Vagina (tissue), 2 donors: ENCODE results near the gene REPS2. TPM values are rescaled to one million over a fixed set of nuclear protein-coding genes. Genes with fewer than 3 reads are reported as not detected.

Source experiments
- DNase-seq, 2 donors: peaks; one replicate each; pipeline ENCODE4 v3.0.0-alpha.2; 2017; ENCODE audit errors: extremely low spot score in 2 of 2
- H3K27ac ChIP-seq: fragments of 200-600 bp; sonication (generic); one replicate; pipeline ENCODE4 v1.5.1; 2019
- H3K27me3 ChIP-seq: fragments of 200-600 bp; sonication (generic); one replicate; pipeline ENCODE4 v1.5.1; 2019
- H3K36me3 ChIP-seq, 2 donors: fragments of 200-600 bp; sonication (generic); one replicate each; pipeline ENCODE4 v1.5.1; 2017 to 2019
- H3K4me1 ChIP-seq: fragments of 200-600 bp; sonication (generic); one replicate; pipeline ENCODE4 v1.5.1; 2019
- H3K4me3 ChIP-seq, 2 donors: fragments of 200-600 bp; sonication (generic); 1 replicate in 1 of 2; 2 replicates in 1 of 2; pipeline ENCODE4 v1.5.1; 2016 to 2019
- H3K9me3 ChIP-seq: fragments of 200-600 bp; sonication (generic); one replicate; pipeline ENCODE4 v1.5.1; 2019
- POLR2A ChIP-seq, 2 donors: fragments of 450-650 bp; IDR thresholded peaks; one replicate each; pipeline ENCODE4 v1.6.1; 2017; ENCODE audit warnings: antibody characterized with exemption in 2 of 2, mild to moderate bottlenecking in 2 of 2, moderate library complexity in 2 of 2
- POLR2AphosphoS5 ChIP-seq, 2 donors: sonication (generic); formaldehyde crosslinking; IDR thresholded peaks; one replicate each; pipeline ENCODE4 v1.9.0; 2017; ENCODE audit warnings: antibody characterized with exemption in 2 of 2, mild to moderate bottlenecking in 2 of 2, low read depth in 1 of 2; ENCODE audit not compliant: insufficient read depth in 1 of 2
- intact Hi-C: fragments of 100-400 bp; cut with DNase I; formaldehyde crosslinking; loops from one replicate; pipeline ENCODE4 v1.15.1; 2023
- total RNA-seq: library from RNA; depleted of rRNA; stranded (reverse); fragments of >200 nt; gene quantifications from one replicate; pipeline ENCODE4 v1.2.3, GENCODE V29; 2016
- TF ChIP-seq, protein P1 (sequence below), 3 experiments: fragments of 450-650 bp in 2 of 3; fragments of 200-600 bp in 1 of 3; sonication (generic) in 1 of 3; IDR thresholded peaks; one replicate each; pipeline ENCODE4 v1.5.1; 2017 to 2019; ENCODE audit warnings: antibody characterized with exemption in 3 of 3, mild to moderate bottlenecking in 2 of 3, moderate library complexity in 2 of 3

Gene REPS2
- total RNA-seq, 1 donor from 2014 or later = 10.8 TPM

DNA sequence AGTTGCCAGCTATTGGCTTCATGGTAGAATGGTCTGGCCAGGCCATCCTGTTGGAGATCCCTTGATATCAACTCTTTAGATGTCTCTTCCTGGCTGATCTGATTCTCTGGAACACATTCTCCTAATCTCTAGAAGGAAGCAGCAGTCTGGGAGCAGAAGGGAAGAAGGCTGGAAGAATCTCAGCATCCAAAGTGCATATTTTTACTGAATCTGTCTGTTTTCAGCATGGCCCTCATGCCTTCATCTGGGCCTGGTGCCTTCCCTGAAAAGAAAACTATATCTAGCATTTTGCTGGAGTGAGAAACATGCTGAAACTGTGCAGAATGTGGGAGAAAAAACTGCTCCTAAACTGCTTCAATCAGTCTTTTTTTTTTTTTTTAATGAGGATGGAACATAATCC lies 148.7 kb downstream of the REPS2 start:
- TF ChIP-seq POLR2AphosphoS5 (IDR thresholded peaks at IDR 0.05; ENCODE audit: insufficient read depth in 1 of 2, low read depth in 1 of 2) (no peak), POLR2A (IDR thresholded peaks at IDR 0.05) (no peak)
- TF ChIP-seq, protein P1, sequence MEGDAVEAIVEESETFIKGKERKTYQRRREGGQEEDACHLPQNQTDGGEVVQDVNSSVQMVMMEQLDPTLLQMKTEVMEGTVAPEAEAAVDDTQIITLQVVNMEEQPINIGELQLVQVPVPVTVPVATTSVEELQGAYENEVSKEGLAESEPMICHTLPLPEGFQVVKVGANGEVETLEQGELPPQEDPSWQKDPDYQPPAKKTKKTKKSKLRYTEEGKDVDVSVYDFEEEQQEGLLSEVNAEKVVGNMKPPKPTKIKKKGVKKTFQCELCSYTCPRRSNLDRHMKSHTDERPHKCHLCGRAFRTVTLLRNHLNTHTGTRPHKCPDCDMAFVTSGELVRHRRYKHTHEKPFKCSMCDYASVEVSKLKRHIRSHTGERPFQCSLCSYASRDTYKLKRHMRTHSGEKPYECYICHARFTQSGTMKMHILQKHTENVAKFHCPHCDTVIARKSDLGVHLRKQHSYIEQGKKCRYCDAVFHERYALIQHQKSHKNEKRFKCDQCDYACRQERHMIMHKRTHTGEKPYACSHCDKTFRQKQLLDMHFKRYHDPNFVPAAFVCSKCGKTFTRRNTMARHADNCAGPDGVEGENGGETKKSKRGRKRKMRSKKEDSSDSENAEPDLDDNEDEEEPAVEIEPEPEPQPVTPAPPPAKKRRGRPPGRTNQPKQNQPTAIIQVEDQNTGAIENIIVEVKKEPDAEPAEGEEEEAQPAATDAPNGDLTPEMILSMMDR (IDR thresholded peaks at IDR 0.05) = no peak

DNA sequence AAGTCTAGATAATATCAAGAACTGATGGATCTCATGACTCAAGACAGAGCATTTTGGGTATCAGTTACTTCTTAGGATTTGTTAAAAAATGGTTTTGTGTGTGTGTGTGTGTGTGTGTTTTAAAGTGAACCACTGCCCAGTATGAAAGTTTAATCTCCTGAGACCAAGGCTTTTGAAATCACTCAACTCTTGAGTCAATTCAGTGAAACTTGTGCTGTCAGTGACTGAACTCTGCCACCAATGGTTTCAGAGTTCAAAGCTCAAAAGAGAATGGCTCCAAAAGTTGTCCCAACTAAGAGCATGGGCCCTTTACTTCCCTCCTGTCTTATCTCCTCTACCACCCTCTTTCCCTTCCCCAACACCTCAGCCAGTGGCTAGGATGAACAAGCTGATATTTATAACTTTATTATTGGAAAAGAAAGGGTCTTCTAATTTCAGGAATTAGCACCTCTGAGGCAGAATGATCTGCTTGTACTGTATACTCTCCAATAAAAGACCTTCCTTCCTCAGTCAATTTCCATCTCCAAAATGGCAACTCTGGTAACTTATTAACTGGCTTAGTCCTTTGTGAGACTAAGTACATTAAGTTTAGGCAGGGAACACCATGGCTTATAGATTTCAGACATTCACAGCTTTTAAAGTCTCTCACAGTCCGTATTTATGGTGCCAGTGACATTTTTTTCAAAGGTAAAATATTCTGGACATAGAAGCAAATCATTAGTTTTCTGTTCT lies 152.2 kb downstream of the REPS2 start:
- TF ChIP-seq, protein P1 (IDR thresholded peaks at IDR 0.05) = no peak
- TF ChIP-seq POLR2A (IDR thresholded peaks at IDR 0.05) (no peak), POLR2AphosphoS5 (IDR thresholded peaks at IDR 0.05; ENCODE audit: insufficient read depth in 1 of 2, low read depth in 1 of 2) (no peak)
- no peak overlapping the region for H3K4me3 ChIP-seq
- no peaks in the 10 kb centered on the region for H3K9me3 ChIP-seq
- no peak for DNase-seq
- no peaks in the 10 kb centered on the region for H3K4me1 ChIP-seq
- H3K36me3 ChIP-seq = no peaks in the 10 kb centered on the region
- H3K27me3 ChIP-seq = no peaks in the 10 kb centered on the region
- H3K27ac ChIP-seq = no peak overlapping the region
- intact Hi-C loops = no loop called here

More for the DNA sequence above, 148.7 kb downstream of the REPS2 start:
- Histone ChIP-seq H3K9me3 (no peaks in the 10 kb centered on the region), H3K27ac (no peak overlapping the region), H3K4me3 (no peak overlapping the region), H3K27me3 (no peaks in the 10 kb centered on the region), H3K36me3 (no peaks in the 10 kb centered on the region), H3K4me1 (no peaks in the 10 kb centered on the region)
- intact Hi-C loops = no loop called here
- DNase-seq = no peak

DNA sequence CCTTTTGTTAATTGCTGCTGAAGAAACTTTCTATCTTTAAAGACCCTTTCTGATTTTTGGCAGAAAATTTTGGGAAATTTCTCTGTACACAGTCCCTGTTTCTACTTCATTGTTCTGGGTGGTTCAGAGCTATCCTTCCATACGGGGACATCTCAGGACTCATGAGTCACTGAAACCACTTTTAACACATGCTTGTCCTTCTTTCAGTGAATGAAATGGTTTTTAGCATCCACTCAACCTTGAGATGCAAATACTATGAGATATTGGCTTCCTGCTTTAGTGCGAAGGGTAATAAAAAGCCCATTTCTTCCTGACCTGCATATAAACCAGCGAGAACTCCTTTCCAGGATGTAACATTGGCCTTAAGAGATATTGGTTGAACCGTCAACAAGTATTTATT lies 158.0 kb downstream of the REPS2 start:
- H3K4me3 ChIP-seq = no peak overlapping the region
- intact Hi-C loops = no loop called here
- no peaks in the 10 kb centered on the region for H3K36me3 ChIP-seq
- no peak for TF ChIP-seq POLR2AphosphoS5 (IDR thresholded peaks at IDR 0.05; ENCODE audit: insufficient read depth in 1 of 2, low read depth in 1 of 2)
- TF ChIP-seq, protein P1 (IDR thresholded peaks at IDR 0.05) = no peak
- no peak for TF ChIP-seq POLR2A (IDR thresholded peaks at IDR 0.05)
- H3K27me3 ChIP-seq = no peaks in the 10 kb centered on the region
- DNase-seq = no peak
- no peaks in the 10 kb centered on the region for H3K9me3 ChIP-seq
- H3K4me1 ChIP-seq = no peaks in the 10 kb centered on the region
- H3K27ac ChIP-seq = no peak overlapping the region

DNA sequence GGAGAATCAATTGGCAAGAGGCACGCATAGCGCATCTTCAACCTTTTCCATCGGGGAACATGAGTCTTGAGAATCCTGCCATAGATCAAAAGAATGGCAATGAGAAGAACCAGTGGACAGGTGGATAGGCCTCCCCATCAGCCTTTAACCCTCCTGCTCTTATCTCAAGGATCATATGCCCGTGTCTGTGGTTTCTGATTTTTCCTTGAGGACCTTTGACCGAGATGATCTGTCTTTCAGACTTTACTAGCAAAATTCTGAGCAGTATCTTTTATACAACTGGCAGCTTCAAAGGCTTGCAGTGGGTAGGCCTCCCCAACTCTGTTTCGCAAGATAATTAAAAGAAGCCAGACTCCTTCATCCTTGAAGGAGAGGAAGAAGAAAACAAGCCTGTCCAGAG lies 174.4 kb downstream of the REPS2 start:
- Histone ChIP-seq H3K4me3 (no peak overlapping the region), H3K4me1 (no peaks in the 10 kb centered on the region), H3K27ac (no peak overlapping the region), H3K36me3 (no peaks in the 10 kb centered on the region), H3K27me3 (no peaks in the 10 kb centered on the region), H3K9me3 (no peaks in the 10 kb centered on the region)
- no peak for DNase-seq
- intact Hi-C loops = no loop called here
- no peak for TF ChIP-seq POLR2A (IDR thresholded peaks at IDR 0.05)
- TF ChIP-seq, protein P1 (IDR thresholded peaks at IDR 0.05) = no peak
- no peak for TF ChIP-seq POLR2AphosphoS5 (IDR thresholded peaks at IDR 0.05; ENCODE audit: insufficient read depth in 1 of 2, low read depth in 1 of 2)

DNA sequence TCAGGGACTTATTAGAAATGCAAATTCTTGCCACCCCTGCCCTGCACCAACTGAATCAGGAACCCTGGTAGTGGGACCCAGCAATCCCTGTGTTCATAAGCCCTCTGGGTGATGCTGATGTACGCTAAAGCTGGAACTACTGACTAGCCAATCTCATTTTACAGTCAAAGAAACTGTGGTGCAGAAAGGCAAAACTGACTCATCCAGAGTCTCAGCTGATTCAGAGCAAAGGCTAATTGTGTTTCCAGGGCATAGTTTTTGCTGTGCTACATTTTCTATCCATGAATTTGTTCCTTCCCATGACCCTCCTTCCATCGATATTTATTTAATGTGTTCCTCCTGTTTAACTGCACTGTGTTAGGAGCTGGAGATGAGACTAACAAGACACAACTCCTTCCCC lies 207.5 kb downstream of the REPS2 start:
- H3K4me1 ChIP-seq = no peaks in the 10 kb centered on the region
- TF ChIP-seq, protein P1 (IDR thresholded peaks at IDR 0.05) = no peak
- no peak for TF ChIP-seq POLR2A (IDR thresholded peaks at IDR 0.05)
- TF ChIP-seq POLR2AphosphoS5 (IDR thresholded peaks at IDR 0.05; ENCODE audit: insufficient read depth in 1 of 2, low read depth in 1 of 2) = no peak
- intact Hi-C loops = no loop called here
- no peaks in the 10 kb centered on the region for H3K27me3 ChIP-seq
- no peak overlapping the region for H3K27ac ChIP-seq
- H3K4me3 ChIP-seq = no peak overlapping the region
- no peaks in the 10 kb centered on the region for H3K36me3 ChIP-seq
- no peaks in the 10 kb centered on the region for H3K9me3 ChIP-seq
- DNase-seq = no peak
